Breast epithelium (tissue), 4 donors: Measurements from ENCODE around the gene DCST1. TPM values are rescaled to one million over a fixed set of nuclear protein-coding genes. Genes with fewer than 3 reads are reported as not detected.
A peak's percentile ranks its signal among the peaks of the same experiment; 100 is the strongest.

Experiments used
- DNase-seq, 2 donors: peaks; one replicate each; pipeline ENCODE4 v3.0.0-alpha.2; 2019; ENCODE audit warnings: low spot score in 2 of 2
- H3K27ac ChIP-seq, 2 donors: fragments of 200-600 bp; sonication (generic) in 1 of 2; one replicate each; pipeline ENCODE4 v1.5.1; 2016 to 2019; ENCODE audit warnings: mild to moderate bottlenecking in 1 of 2
- H3K27me3 ChIP-seq, 2 donors: fragments of 200-600 bp; sonication (generic) in 1 of 2; one replicate each; pipeline versions ENCODE4 v1.5.1 to v1.6.0; 2017 to 2019; ENCODE audit warnings: control low read depth in 1 of 2, mild to moderate bottlenecking in 1 of 2
- H3K36me3 ChIP-seq: fragments of 200-600 bp; one replicate; pipeline ENCODE4 v1.5.1; 2019
- H3K4me1 ChIP-seq, 2 donors: fragments of 200-600 bp; sonication (generic); one replicate each; pipeline ENCODE4 v1.5.1; 2016 to 2019; ENCODE audit warnings: control low read depth in 1 of 2
- H3K4me3 ChIP-seq, 3 donors: fragments of 200-600 bp; sonication (generic); 1 replicate in 2 of 3; 2 replicates in 1 of 3; pipeline ENCODE4 v1.5.1; 2016 to 2019; ENCODE audit warnings: mild to moderate bottlenecking in 3 of 3, moderate library complexity in 2 of 3
- H3K9me3 ChIP-seq, 2 donors: fragments of 200-600 bp; sonication (generic) in 1 of 2; one replicate each; pipeline ENCODE4 v1.5.1; 2016 to 2019; ENCODE audit warnings: control low read depth in 1 of 2
- CTCF ChIP-seq, 3 donors: fragments of 450-650 bp; IDR thresholded peaks; one replicate each; pipeline ENCODE4 v1.5.1; 2016 to 2017; ENCODE audit warnings: antibody characterized with exemption in 3 of 3, mild to moderate bottlenecking in 3 of 3, moderate library complexity in 3 of 3
- POLR2A ChIP-seq: fragments of 450-650 bp; IDR thresholded peaks from one replicate; pipeline ENCODE4 v1.6.1; 2016; ENCODE audit warnings: antibody characterized with exemption, mild to moderate bottlenecking, moderate library complexity
- POLR2AphosphoS5 ChIP-seq, 3 donors: sonication (generic); formaldehyde crosslinking; IDR thresholded peaks; one replicate each; pipeline ENCODE4 v1.6.1; 2017; ENCODE audit warnings: antibody characterized with exemption in 3 of 3
- intact Hi-C: fragments of 100-400 bp; cut with DNase I; formaldehyde crosslinking; loops from one replicate; pipeline ENCODE4 v1.15.1; 2023; ENCODE audit warnings: low total_unique reads
- total RNA-seq, 3 donors: library from RNA; depleted of rRNA; stranded (reverse); fragments of >200 nt; gene quantifications; one replicate each; pipeline ENCODE4 v1.1.0, GENCODE V29; 2016

The DCST1 gene
- total RNA-seq, 3 donors from 2014 or later: 0.16 to 0.66 (median 0.44) TPM

DNA sequence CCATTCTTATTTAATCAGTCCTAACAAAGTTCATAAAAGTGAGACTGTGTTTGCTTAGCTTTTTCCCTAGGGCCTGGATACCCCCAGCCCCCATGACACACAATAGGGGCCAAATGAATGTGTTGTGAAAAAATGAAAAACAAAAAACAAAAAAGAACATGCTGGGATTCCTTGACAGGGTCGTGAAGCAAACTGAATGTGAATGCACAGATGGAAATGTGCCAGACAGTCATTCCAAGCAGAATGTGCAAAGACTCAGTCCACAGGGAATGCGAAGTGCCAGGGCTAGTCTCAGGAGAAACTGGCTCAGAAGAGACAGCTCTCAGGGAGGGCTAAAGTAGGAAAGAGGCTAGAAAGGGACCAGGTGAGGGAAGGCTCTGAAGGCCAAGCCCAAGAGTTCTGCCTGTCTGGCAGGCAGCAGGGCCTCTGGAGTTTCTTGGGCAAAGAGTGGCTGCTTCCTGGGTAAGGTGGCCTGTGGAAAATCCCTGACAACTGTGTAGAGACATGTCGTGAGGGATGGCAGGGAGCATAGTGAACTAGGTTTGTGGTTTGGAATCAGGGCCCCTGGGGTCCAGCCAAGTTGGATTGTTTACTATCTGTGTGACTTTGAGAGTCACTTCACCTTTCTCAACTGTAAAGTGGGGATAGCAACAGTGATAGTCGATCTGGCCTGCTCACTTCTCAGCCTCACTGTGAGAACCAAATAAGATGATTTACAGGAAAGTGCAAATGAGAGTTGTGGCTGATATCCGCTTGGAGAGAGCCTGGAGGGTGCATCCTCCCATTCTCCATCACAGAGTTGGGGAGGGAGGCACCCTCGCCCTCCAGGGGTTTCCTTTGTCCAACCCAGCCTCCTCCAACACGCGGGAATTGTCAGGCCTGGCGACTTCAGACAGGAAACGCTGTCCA, 16.3 kb downstream of the DCST1 start:
- Histone ChIP-seq H3K4me3 (peak overlapping the region; percentile 77 to 87 (median 80)), H3K4me1 (peaks cover 6 to 15% of the 10 kb centered on the region in 2 donors), H3K27ac (peak overlapping the region; percentile 90 to 92), H3K27me3 (no peaks in the 10 kb centered on the region), H3K36me3 (no peaks in the 10 kb centered on the region), H3K9me3 (no peaks in the 10 kb centered on the region)
- no peak for TF ChIP-seq CTCF (IDR thresholded peaks at IDR 0.05)
- no peak for TF ChIP-seq POLR2AphosphoS5 (IDR thresholded peaks at IDR 0.05)
- TF ChIP-seq POLR2A: no peak
- intact Hi-C loops: loop anchor here (5.0 kb wide), 1 partner anchor 33 kb away; no protein-coding TSS in a partner anchor
- DNase-seq: peak in 1 of 2 donors; percentile 43

- H3K9me3 ChIP-seq: no peaks in the 10 kb centered on the region
- intact Hi-C loops: loop anchor here (5.0 kb wide), 1 partner anchor 33 kb away; no protein-coding TSS in a partner anchor
- no peaks in the 10 kb centered on the region for H3K36me3 ChIP-seq
- H3K27me3 ChIP-seq: no peaks in the 10 kb centered on the region
- TF ChIP-seq POLR2AphosphoS5 (IDR thresholded peaks at IDR 0.05): peak; percentile 36 to 47 (median 44)
- TF ChIP-seq POLR2A: no peak
- peak; percentile 82 to 93 (median 88) for TF ChIP-seq CTCF (IDR thresholded peaks at IDR 0.05)
- peak within 1 kb of the TSS; percentile 77 to 87 (median 80) for H3K4me3 ChIP-seq
- DNase-seq: peak; percentile 70 to 84
- peaks cover 6 to 9% of the 10 kb centered on the region in 2 donors for H3K4me1 ChIP-seq
- H3K27ac ChIP-seq: peak within 1 kb of the TSS; percentile 90 to 92
These were observed 17.1 kb downstream of the DCST1 start, which contains the start of gene ADAM15 for GRCh38 chr1:155050560-155051341. Gene ADAM15, plus strand, starts transcription at chr1:155051316. Its CDS starts 71 bp downstream, at chr1:155051387.

DNA sequence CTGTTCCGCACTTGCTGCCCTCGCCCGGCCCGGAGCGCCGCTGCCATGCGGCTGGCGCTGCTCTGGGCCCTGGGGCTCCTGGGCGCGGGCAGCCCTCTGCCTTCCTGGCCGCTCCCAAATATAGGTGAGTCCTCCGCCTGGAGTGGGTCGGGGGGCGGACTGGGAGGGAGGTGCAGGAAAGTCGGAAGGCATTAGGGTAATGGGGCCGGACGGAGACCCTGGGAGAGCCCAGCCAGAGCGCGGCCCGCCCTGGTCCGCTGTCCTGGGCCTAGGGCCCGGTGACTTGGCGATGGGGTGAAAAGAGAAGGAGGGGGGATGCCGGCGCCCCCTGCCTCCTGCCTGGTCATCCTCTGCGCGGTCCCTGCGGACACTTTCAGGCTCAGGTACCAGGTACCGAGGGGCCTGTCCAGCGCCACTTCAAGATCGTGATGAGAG, 17.7 kb downstream of the DCST1 start:
- Histone ChIP-seq H3K27ac (peak overlapping the region; percentile 90 to 92), H3K27me3 (no peaks in the 10 kb centered on the region), H3K9me3 (no peaks in the 10 kb centered on the region), H3K4me1 (peaks cover 6 to 9% of the 10 kb centered on the region in 2 donors), H3K4me3 (peak overlapping the region; percentile 77 to 87 (median 80)), H3K36me3 (no peaks in the 10 kb centered on the region)
- no peak for DNase-seq
- TF ChIP-seq CTCF (IDR thresholded peaks at IDR 0.05) (no peak), POLR2AphosphoS5 (IDR thresholded peaks at IDR 0.05) (no peak), POLR2A (no peak)
- intact Hi-C loops: loop anchor here (5.0 kb wide), 1 partner anchor 34 kb away; no protein-coding TSS in a partner anchor

- Histone ChIP-seq H3K4me3 (peak overlapping the region; percentile 77 to 87 (median 80)), H3K36me3 (no peaks in the 10 kb centered on the region), H3K9me3 (no peaks in the 10 kb centered on the region), H3K27me3 (no peaks in the 10 kb centered on the region), H3K27ac (peak overlapping the region; percentile 90 to 92), H3K4me1 (peaks cover 6 to 9% of the 10 kb centered on the region in 2 donors)
- intact Hi-C loops: loop anchor here (5.0 kb wide), 1 partner anchor 35 kb away; no protein-coding TSS in a partner anchor
- peak in 1 of 2 donors; percentile 48 for DNase-seq
- TF ChIP-seq CTCF (IDR thresholded peaks at IDR 0.05): no peak
- TF ChIP-seq POLR2AphosphoS5 (IDR thresholded peaks at IDR 0.05): peak in 1 of 3 donors; percentile 3
These were observed 18.3 kb downstream of the DCST1 start for GRCh38 chr1:155051777-155052398.
